GM10248 (cell line): ENCODE data around the gene STK25.

Source experiments
- CTCF ChIA-PET: fragments of 300-600 bp; sonication (Branson Sonifier 250); formaldehyde crosslinking; extraction: SDS; loops from one replicate; lab custom pipeline; 2021; ENCODE audit warnings: antibody characterized with exemption; lab: Yijun Ruan, JAX
- POLR2A ChIA-PET: fragments of 350-650 bp; sonication (Branson Sonifier 250); formaldehyde crosslinking; extraction: SDS; loops from one replicate; lab custom pipeline; 2020; ENCODE audit warnings: antibody characterized with exemption; lab: Yijun Ruan, JAX
- DNase-seq: peaks from one replicate; pipeline ENCODE4 v3.0.0; 2012; ENCODE audit errors: extremely low spot score
- TF ChIP-seq, protein P1 (sequence below): IDR thresholded peaks from 2 replicates; pipeline ENCODE4 v1.5.1; 2012; ENCODE audit warnings: mild to moderate bottlenecking, low read depth; ENCODE audit errors: extremely low read depth, missing control alignments, control extremely low read depth

STK25 gene

DNA sequence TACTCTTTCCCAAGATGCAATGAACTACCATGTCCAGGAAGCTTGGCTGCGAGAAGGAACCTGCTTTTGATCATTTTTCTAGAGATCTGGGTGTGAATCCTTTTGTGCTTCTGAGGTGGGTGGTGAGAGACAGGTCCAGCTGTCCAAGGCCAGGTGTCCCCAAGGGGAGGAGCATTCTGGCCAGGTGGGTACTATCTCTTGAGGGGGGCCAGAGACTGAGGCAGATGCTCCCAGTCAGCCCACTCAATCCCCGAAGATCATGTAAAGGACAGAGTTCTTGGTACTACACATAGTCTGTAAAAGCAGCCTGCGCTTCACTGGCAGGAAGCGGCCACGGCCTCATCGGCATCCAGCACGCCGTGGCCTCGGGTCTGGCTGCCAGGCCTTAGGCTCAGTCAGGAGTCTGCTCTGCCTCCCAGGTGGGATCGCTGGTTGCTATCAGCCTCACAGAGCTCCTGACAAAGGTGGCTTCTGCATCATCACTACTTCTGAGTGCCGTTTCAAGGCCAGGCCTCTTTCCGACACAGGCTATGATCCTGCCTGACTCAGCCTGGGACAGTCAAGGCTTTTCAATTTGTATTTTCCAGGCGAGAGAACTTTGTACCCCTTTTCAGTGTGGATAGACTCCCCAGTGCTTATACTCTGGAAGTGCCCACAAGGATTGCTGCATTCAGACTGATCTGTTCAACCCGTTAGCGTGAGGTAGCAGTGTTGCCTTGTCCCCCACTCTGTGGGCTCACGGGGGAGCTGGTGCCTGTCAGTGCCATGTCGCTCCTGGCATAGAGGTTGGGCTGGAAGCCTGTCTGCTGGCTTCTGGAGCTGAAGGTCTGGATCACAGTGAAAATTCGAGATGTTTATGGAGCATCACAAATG, 29.1 kb downstream of the STK25 start:
- POLR2A ChIA-PET = interaction anchor here (0.6 kb wide), 1 partner anchor 12 kb away, joined by 3 read pairs; no protein-coding TSS in a partner anchor
- TF ChIP-seq, protein P1, sequence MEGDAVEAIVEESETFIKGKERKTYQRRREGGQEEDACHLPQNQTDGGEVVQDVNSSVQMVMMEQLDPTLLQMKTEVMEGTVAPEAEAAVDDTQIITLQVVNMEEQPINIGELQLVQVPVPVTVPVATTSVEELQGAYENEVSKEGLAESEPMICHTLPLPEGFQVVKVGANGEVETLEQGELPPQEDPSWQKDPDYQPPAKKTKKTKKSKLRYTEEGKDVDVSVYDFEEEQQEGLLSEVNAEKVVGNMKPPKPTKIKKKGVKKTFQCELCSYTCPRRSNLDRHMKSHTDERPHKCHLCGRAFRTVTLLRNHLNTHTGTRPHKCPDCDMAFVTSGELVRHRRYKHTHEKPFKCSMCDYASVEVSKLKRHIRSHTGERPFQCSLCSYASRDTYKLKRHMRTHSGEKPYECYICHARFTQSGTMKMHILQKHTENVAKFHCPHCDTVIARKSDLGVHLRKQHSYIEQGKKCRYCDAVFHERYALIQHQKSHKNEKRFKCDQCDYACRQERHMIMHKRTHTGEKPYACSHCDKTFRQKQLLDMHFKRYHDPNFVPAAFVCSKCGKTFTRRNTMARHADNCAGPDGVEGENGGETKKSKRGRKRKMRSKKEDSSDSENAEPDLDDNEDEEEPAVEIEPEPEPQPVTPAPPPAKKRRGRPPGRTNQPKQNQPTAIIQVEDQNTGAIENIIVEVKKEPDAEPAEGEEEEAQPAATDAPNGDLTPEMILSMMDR = no peak

DNA sequence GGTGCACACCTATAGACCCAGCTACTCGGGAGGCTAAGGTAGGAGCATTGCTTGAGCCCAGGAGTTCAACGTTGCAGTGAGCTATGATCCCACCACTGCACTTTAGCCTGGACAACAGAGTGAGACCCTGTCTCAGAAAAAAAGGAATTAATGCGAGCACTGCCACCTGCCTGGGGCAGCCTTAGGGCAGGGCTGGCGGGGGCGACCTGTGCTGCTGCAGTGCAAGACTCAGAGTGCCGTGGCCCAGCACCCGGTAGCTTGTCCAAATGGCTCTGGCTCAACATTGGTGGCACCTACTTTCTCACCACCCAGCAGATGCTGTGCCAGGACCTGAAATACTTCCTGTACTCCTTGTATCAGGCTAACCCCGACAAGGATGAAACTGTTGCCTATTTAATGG, 30.2 kb downstream of the STK25 start:
- TF ChIP-seq, protein P1 = no peak
- no peak for DNase-seq
- CTCF ChIA-PET = no interaction called here
- POLR2A ChIA-PET = no interaction called here

More for the DNA sequence above, 29.1 kb downstream of the STK25 start:
- DNase-seq = no peak
- CTCF ChIA-PET = interaction anchor here (1.2 kb wide), 1 partner anchor 14 kb away, joined by 3 read pairs; no protein-coding TSS in a partner anchor

DNA sequence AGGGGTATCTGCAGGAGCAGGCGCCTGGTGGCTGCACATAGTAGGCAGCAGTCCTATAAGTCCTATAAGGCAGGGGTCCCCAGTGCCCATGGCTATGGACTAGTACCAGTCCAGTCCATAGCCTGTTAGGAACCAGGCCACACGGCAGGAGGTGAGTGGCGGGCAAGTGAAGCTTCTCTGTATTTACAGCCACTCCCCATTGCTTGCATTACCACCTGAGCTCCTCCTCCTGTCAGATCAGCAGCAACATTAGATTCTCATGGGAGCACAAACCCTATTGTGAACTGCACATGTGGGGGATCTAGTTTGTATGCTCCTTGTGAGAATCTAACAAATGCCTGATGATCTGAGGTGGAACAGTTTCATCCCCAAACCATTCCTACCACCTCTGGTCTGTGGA, 33.1 kb downstream of the STK25 start:
- no peak for DNase-seq
- CTCF ChIA-PET = no interaction called here
- TF ChIP-seq, protein P1 = no peak
- POLR2A ChIA-PET = no interaction called here

DNA sequence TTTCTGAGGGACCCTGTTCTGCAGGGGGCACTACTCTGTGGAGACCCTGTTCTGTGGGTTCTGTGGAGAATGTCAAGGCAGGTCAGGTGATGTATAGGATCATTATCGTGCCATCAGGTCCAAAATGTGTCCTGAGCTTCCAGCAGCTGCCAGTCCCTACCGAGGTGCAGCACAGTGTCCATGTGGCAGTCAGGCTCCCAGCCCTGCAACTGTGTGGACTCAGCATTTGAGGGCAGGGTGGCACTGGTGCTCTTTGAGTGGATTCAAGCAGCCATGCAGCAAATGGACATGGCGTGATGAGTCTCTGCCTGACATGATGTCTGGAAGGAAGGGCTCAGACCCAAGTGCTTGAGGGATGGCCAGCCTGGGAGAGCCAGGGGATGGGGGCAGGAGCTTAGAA, 35.0 kb downstream of the STK25 start:
- TF ChIP-seq, protein P1 = no peak
- DNase-seq = no peak
- ChIA-PET CTCF (no interaction called here), POLR2A (no interaction called here)

DNA sequence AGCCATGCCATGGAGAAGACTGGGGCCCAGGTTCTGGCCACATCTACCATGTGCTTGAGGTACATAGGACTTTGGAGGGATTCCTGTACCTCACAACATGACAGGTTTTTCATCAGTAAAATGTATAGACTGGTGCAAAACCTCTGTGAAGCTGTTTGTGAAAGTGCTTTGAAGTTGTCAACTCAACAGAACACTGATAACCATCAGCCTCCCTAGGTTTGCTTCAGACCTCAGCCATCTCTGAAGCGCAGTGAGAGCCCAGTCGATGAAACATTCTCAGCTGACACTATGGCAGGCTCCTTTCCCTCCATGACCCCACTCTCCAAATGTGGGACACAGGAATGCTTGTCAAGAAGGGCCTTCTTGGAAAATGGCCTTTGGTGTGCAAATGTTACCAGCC, 38.6 kb downstream of the STK25 start:
- TF ChIP-seq, protein P1 = no peak
- CTCF ChIA-PET = no interaction called here
- DNase-seq = no peak
- POLR2A ChIA-PET = no interaction called here

DNA sequence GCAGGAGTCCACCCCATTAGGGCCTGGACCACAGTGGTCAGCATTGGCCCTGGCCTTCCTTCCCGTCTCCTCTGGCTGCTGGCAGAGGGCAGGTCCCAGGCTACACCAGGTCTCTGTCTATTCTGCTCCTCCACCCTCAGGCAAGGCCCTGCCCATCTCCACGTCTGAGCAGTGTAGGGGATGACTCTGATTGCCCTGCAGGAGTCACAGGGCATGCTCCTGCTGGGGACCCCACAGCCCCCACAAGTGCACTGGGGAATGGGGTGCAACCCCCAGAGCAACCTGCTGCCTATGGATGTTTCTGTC, 40.0 kb downstream of the STK25 start:
- POLR2A ChIA-PET = no interaction called here
- no peak for DNase-seq
- TF ChIP-seq, protein P1 = no peak
- CTCF ChIA-PET = no interaction called here
